Measurements from ENCODE around the gene FBRS.

FBRS gene

DNA sequence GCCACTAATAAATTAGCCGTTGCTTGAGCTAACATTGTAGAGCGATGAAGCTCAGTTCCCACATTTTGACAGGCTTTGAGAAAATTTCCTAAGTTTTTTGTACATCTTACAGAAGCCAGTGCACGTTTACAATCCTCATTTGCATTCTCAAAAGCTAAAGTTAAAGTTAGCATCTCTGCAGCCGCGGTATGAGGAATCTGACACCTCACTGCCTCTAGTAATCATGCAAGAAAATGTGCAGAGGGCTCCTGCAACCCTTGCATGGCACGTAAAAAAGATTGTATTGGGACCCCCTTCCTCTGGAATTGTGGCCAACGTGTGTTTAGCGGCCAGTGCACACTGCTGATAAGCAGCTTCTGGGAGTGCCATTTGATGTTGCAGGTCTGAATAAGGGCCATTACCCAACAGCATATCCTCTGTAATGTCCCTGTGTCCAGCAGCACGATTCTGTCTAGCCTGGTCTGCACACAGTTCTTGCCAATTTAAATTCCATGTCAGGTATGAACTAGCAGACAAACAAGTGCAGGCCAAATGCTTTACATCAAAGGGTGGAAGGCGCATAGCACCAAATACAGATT is 35.7 kb upstream of the FBRS start:
- Histone ChIP-seq H3K27ac (ENCODE audit: extremely low read depth, low read depth, low read length) (no peak overlapping the region), H3K36me3 (ENCODE audit: control insufficient read depth in 2 of 2, insufficient read depth in 1 of 2, low read length in 2 of 2) (no peaks in the 10 kb centered on the region), H3K9me3 (ENCODE audit: control insufficient read depth, insufficient read depth, low read depth, low read length) (no peaks in the 10 kb centered on the region), H3K4me1 (ENCODE audit: control insufficient read depth, insufficient read depth, low read length) (no peaks in the 10 kb centered on the region), H3K4me3 (ENCODE audit: low read depth, low read length) (no peak overlapping the region)
- ChIA-PET POLR2A (interaction anchor here (0.6 to 1.5 kb wide), 2 partner anchors 10 to 50 kb away, joined by 4 read pairs; no protein-coding TSS in a partner anchor), CTCF (interaction anchor here (1.0 to 1.9 kb wide), 3 partner anchors 20 to 193 kb away, joined by 3 to 4 read pairs (median 3); partner anchors contain the start of gene DCTPP1)
- no peak for TF ChIP-seq ZBTB1 (tag by site-specific recombination; IDR thresholded peaks at IDR 0.05)
- TF ChIP-seq, protein P1, sequence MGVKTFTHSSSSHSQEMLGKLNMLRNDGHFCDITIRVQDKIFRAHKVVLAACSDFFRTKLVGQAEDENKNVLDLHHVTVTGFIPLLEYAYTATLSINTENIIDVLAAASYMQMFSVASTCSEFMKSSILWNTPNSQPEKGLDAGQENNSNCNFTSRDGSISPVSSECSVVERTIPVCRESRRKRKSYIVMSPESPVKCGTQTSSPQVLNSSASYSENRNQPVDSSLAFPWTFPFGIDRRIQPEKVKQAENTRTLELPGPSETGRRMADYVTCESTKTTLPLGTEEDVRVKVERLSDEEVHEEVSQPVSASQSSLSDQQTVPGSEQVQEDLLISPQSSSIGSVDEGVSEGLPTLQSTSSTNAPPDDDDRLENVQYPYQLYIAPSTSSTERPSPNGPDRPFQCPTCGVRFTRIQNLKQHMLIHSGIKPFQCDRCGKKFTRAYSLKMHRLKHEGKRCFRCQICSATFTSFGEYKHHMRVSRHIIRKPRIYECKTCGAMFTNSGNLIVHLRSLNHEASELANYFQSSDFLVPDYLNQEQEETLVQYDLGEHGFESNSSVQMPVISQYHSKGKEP (tag by site-specific recombination; IDR thresholded peaks at IDR 0.05) = peak; percentile 90

DNA sequence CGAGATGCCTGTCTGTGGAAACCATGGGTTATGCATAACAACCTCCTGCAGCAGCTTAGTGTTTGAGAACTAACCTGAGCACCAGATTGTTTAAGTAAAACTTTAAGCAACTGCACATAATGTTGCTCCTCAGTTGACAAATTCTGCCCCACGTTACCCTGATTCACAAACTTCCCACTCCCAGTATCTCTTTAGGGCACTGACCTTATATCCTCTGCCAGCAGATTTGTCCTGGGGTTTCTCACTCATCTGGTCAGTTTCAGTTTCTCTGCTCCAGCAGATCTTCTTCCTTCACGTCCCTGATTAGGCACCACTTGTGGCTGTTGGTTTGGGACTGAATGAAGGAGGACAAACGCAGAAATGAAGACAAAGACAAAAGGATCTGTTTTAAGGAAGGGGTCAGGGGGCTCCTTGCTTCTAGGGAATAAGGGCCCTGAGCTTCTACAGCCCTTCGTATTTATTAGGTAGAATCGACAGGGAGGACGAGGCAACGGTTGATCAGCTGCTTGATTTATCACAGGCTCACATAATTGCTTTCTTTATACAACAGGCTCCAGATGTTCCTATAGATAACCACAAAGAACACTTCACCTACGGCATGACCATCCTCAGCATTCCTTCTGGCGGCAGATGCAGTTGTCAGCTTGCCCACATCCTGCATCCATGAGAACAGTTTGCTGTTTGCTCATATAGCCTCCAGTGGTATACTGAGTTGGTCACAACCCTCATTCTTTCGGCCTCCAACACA is 34.5 kb upstream of the FBRS start:
- POLR2A ChIA-PET = no interaction called here
- TF ChIP-seq SCRT1 (tag by site-specific recombination; IDR thresholded peaks at IDR 0.05; ENCODE audit: borderline replicate concordance) (0 out of 2 replicates have a peak, but pooled peaks have one; percentile 21), ZNF10 (tag by site-specific recombination; IDR thresholded peaks at IDR 0.05) (peak; percentile 85)
- TF ChIP-seq, protein P2, sequence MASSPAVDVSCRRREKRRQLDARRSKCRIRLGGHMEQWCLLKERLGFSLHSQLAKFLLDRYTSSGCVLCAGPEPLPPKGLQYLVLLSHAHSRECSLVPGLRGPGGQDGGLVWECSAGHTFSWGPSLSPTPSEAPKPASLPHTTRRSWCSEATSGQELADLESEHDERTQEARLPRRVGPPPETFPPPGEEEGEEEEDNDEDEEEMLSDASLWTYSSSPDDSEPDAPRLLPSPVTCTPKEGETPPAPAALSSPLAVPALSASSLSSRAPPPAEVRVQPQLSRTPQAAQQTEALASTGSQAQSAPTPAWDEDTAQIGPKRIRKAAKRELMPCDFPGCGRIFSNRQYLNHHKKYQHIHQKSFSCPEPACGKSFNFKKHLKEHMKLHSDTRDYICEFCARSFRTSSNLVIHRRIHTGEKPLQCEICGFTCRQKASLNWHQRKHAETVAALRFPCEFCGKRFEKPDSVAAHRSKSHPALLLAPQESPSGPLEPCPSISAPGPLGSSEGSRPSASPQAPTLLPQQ (tag by site-specific recombination; IDR thresholded peaks at IDR 0.05) = no peak
- Histone ChIP-seq H3K27ac (ENCODE audit: extremely low read depth, low read depth, low read length) (no peak overlapping the region), H3K4me3 (ENCODE audit: low read depth, low read length) (no peak overlapping the region), H3K4me1 (ENCODE audit: control insufficient read depth, insufficient read depth, low read length) (no peaks in the 10 kb centered on the region), H3K36me3 (ENCODE audit: control insufficient read depth in 2 of 2, insufficient read depth in 1 of 2, low read length in 2 of 2) (no peaks in the 10 kb centered on the region), H3K9me3 (ENCODE audit: control insufficient read depth, insufficient read depth, low read depth, low read length) (no peaks in the 10 kb centered on the region)
- CTCF ChIA-PET = interaction anchor here (0.6 to 1.1 kb wide), 4 partner anchors 8 to 174 kb away, joined by 3 to 5 read pairs (median 3); no protein-coding TSS in a partner anchor

DNA sequence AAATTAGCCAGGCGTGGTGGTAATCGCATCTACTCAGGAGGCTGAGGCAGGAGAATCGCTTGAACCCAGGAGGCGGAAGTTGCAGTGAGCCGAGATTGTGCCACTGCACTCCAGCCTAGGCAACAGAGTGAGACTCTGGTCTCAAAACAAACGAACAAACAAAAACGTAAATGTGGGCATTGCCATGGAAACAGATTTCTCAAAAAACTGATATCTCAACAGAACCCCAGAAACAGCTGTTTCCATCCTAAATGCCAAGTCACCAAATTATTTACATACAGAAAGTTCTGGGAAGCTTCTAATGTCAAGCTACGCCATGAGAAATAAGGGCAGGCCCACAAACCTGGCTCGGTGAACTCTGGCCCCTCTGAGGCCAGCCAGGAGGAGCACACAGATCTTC is 32.0 kb upstream of the FBRS start:
- Histone ChIP-seq H3K4me3 (ENCODE audit: low read depth, low read length) (no peak overlapping the region), H3K36me3 (ENCODE audit: control insufficient read depth in 2 of 2, insufficient read depth in 1 of 2, low read length in 2 of 2) (no peaks in the 10 kb centered on the region), H3K4me1 (ENCODE audit: control insufficient read depth, insufficient read depth, low read length) (no peaks in the 10 kb centered on the region), H3K27ac (ENCODE audit: extremely low read depth, low read depth, low read length) (no peak overlapping the region), H3K9me3 (ENCODE audit: control insufficient read depth, insufficient read depth, low read depth, low read length) (no peaks in the 10 kb centered on the region)
- ChIA-PET POLR2A (interaction anchor here (0.6 kb wide), 1 partner anchor 61 kb away, joined by 4 read pairs; no protein-coding TSS in a partner anchor), CTCF (interaction anchor here (0.6 to 6.6 kb wide), 5 partner anchors 11 to 563 kb away, joined by 3 to 79 read pairs (median 3); no protein-coding TSS in a partner anchor)
- TF ChIP-seq ZNF174 (tag by site-specific recombination; IDR thresholded peaks at IDR 0.05) (no peak), ZFP41 (tag by site-specific recombination; IDR thresholded peaks at IDR 0.05; ENCODE audit: borderline replicate concordance) (no peak), KLF8 (tag by site-specific recombination; IDR thresholded peaks at IDR 0.05) (no peak), SALL2 (tag by site-specific recombination; IDR thresholded peaks at IDR 0.05; ENCODE audit: borderline replicate concordance) (no peak), ZNF248 (tag by site-specific recombination; IDR thresholded peaks at IDR 0.05) (no peak), ZNF777 (tag by site-specific recombination; IDR thresholded peaks at IDR 0.05; ENCODE audit: borderline replicate concordance) (no peak), ZNF324 (tag by site-specific recombination; IDR thresholded peaks at IDR 0.05) (no peak), SCRT1 (tag by site-specific recombination; IDR thresholded peaks at IDR 0.05; ENCODE audit: borderline replicate concordance) (no peak), ZNF544 (tag by site-specific recombination; IDR thresholded peaks at IDR 0.05) (no peak)
- TF ChIP-seq, protein P3, sequence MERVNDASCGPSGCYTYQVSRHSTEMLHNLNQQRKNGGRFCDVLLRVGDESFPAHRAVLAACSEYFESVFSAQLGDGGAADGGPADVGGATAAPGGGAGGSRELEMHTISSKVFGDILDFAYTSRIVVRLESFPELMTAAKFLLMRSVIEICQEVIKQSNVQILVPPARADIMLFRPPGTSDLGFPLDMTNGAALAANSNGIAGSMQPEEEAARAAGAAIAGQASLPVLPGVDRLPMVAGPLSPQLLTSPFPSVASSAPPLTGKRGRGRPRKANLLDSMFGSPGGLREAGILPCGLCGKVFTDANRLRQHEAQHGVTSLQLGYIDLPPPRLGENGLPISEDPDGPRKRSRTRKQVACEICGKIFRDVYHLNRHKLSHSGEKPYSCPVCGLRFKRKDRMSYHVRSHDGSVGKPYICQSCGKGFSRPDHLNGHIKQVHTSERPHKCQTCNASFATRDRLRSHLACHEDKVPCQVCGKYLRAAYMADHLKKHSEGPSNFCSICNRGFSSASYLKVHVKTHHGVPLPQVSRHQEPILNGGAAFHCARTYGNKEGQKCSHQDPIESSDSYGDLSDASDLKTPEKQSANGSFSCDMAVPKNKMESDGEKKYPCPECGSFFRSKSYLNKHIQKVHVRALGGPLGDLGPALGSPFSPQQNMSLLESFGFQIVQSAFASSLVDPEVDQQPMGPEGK (tag by site-specific recombination; IDR thresholded peaks at IDR 0.05) = no peak
- TF ChIP-seq, protein P4, sequence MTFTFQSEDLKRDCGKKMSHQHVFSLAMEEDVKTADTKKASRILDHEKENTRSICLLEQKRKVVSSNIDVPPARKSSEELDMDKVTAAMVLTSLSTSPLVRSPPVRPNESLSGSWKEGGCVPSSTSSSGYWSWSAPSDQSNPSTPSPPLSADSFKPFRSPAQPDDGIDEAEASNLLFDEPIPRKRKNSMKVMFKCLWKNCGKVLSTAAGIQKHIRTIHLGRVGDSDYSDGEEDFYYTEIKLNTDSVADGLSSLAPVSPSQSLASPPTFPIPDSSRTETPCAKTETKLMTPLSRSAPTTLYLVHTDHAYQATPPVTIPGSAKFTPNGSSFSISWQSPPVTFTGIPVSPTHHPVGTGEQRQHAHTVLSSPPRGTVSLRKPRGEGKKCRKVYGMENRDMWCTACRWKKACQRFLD (tag by site-specific recombination; IDR thresholded peaks at IDR 0.05) = no peak

Data from HEK293 (cell line).